HepG2 (cell line): ENCODE data around the gene CAPN15. TPM values are rescaled to one million over a fixed set of nuclear protein-coding genes. Genes with fewer than 3 reads are reported as not detected.

Source experiments
- AHDC1 ChIP-seq: sonication (generic); formaldehyde crosslinking; IDR thresholded peaks from 2 replicates; pipeline ENCODE4 v1.5.1; 2020; ENCODE audit warnings: mild to moderate bottlenecking, missing genetic modification reagents, borderline replicate concordance
- HOXA9 ChIP-seq: sonication (generic); formaldehyde crosslinking; IDR thresholded peaks from 2 replicates; pipeline ENCODE4 v1.8.1; 2022; ENCODE audit warnings: missing genetic modification reagents, mild to moderate bottlenecking, moderate library complexity, borderline replicate concordance
- NR1H2 ChIP-seq: sonication (generic); formaldehyde crosslinking; IDR thresholded peaks from 2 replicates; pipeline ENCODE4 v1.8.1; 2022; ENCODE audit warnings: low read depth, missing genetic modification reagents, borderline replicate concordance
- PITX1 ChIP-seq: sonication (generic); formaldehyde crosslinking; IDR thresholded peaks from 2 replicates; pipeline ENCODE4 v1.5.1; 2020; ENCODE audit warnings: mild to moderate bottlenecking, missing genetic modification reagents
- SMC3 ChIP-seq: IDR thresholded peaks from 2 replicates; pipeline ENCODE4 v1.6.1; 2011; ENCODE audit warnings: low read length, improper control_type of control experiment
- ZEB1 ChIP-seq: IDR thresholded peaks from 2 replicates; pipeline ENCODE4 v1.6.1; 2012; ENCODE audit warnings: mild to moderate bottlenecking, low read depth, inconsistent platforms; ENCODE audit not compliant: insufficient replicate concordance
- ZNF142 ChIP-seq: sonication (generic); formaldehyde crosslinking; IDR thresholded peaks from 2 replicates; pipeline ENCODE4 v1.4.0; 2020; ENCODE audit warnings: missing genetic modification reagents
- polyA plus RNA-seq, 8 experiments: library from polyadenylated mRNA; depleted of rRNA in 3 of 8; stranded (reverse) in 7 of 8; unstranded in 1 of 8; fragments of >200 nt; fragmentation: Illumina TruSeq in 4 of 8; extraction: Trizol in 4 of 8; gene quantifications; 2 replicates each; pipeline versions ENCODE4 v1.2.1 to v1.2.3, GENCODE V29; 2011 to 2016; ENCODE audit warnings: low read depth in 4 of 8, missing spikeins in 1 of 8, mixed read lengths in 1 of 8; ENCODE audit not compliant: insufficient read depth in 1 of 8
- total RNA-seq, 5 experiments: library from RNA; depleted of rRNA; stranded (reverse); fragments of >200 nt; fragmentation: Illumina TruSeq; extraction: Trizol; gene quantifications; 2 replicates each; pipeline ENCODE4 v1.2.3, GENCODE V29; 2016; ENCODE audit warnings: low read depth in 1 of 5
- TF ChIP-seq, protein P1 (sequence below): sonication (generic); formaldehyde crosslinking; IDR thresholded peaks from 2 replicates; pipeline ENCODE4 v1.5.1; 2020; ENCODE audit warnings: missing genetic modification reagents, mild to moderate bottlenecking, borderline replicate concordance
- TF ChIP-seq, protein P2 (sequence below): sonication (generic); formaldehyde crosslinking; IDR thresholded peaks from 2 replicates; pipeline ENCODE4 v1.4.0; 2020; ENCODE audit warnings: low read depth, mild to moderate bottlenecking, missing genetic modification reagents

CAPN15 gene
- total and polyA plus RNA-seq, 2 of the 13 experiments (the other 11 are each of a cell fraction or from before 2014, with no cell fraction given) = 14.9 to 24.5 TPM

DNA sequence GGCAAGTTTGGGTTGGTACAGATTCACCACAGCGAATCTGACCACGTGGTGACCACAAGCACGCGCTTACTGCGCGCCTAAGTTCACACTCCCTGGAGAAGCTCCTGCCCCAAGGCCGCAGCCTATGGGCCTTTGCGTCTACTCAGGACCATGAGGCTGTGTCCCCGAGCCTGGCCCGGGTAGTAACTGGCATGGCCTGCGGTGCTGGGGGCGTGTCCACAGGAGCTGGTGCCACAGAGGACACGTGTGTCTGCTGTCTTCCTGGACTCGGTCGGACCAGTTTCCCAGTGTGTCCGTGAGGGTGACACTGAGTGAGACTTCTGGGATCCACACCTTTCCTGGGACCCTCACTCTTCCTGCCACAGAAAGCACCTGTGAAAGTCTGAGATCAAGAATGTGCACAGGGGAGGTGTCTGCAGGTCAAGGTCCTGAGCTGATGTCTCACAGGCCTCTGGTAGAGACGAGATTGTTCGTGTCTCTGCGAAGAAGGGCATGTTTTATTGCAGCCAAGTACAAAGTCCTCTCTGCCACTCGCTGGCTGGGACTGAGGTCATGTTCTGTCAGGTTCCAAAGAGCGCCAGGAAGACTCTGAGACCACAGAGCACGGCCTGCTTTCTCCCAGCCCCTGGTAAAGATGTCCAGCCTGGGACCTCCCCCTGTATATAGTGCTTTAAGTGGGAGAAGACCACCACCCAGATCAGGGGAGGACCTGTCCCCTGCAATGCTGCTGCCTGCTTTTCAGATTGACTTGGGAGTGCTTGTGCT lies 25.2 kb upstream of the CAPN15 start (continued):
- TF ChIP-seq AHDC1 (peak; percentile 53; the same call in 1 of the 2 replicates), NR1H2 (CRISPR knock-in tag) (no peak; the same call in 1 of the 2 replicates), ZNF142 (CRISPR knock-in tag) (0 out of 2 replicates have a peak, but pooled peaks have one; percentile 26), ZEB1 (peak; percentile 79), HOXA9 (CRISPR knock-in tag) (no peak), SMC3 (no peak), PITX1 (CRISPR knock-in tag) (peak; percentile 65; the same call in 1 of the 2 replicates)
- TF ChIP-seq, protein P1, sequence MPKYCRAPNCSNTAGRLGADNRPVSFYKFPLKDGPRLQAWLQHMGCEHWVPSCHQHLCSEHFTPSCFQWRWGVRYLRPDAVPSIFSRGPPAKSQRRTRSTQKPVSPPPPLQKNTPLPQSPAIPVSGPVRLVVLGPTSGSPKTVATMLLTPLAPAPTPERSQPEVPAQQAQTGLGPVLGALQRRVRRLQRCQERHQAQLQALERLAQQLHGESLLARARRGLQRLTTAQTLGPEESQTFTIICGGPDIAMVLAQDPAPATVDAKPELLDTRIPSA (CRISPR knock-in tag) = no peak
- TF ChIP-seq, protein P2, sequence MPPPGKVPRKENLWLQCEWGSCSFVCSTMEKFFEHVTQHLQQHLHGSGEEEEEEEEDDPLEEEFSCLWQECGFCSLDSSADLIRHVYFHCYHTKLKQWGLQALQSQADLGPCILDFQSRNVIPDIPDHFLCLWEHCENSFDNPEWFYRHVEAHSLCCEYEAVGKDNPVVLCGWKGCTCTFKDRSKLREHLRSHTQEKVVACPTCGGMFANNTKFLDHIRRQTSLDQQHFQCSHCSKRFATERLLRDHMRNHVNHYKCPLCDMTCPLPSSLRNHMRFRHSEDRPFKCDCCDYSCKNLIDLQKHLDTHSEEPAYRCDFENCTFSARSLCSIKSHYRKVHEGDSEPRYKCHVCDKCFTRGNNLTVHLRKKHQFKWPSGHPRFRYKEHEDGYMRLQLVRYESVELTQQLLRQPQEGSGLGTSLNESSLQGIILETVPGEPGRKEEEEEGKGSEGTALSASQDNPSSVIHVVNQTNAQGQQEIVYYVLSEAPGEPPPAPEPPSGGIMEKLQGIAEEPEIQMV (CRISPR knock-in tag) = no peak
